ENCODE measurements around the gene ARRB2.

The ARRB2 gene

GRCh38 chr17:4753392-4753791 is 43.0 kb downstream of the ARRB2 start:
- no peak for DNase-seq (ENCODE audit: low read depth in 2 of 2)

GRCh38 chr17:4759776-4760236 is 49.4 kb downstream of the ARRB2 start:
- no peak for DNase-seq (ENCODE audit: low read depth in 2 of 2)

- no peak for DNase-seq (ENCODE audit: low read depth in 2 of 2)
Measured at GRCh38 chr17:4764595-4764994, 54.2 kb downstream of the ARRB2 start.

GRCh38 chr17:4766201-4766600 is 55.8 kb downstream of the ARRB2 start:
- no peak for DNase-seq (ENCODE audit: low read depth in 2 of 2)

GRCh38 chr17:4766723-4767122 is 56.3 kb downstream of the ARRB2 start:
- no peak for DNase-seq (ENCODE audit: low read depth in 2 of 2)

GRCh38 chr17:4768298-4768697 is 57.9 kb downstream of the ARRB2 start:
- DNase-seq (ENCODE audit: low read depth in 2 of 2) = no peak

- DNase-seq (ENCODE audit: low read depth in 2 of 2) = no peak
Measured at GRCh38 chr17:4769628-4770027, 59.2 kb downstream of the ARRB2 start.
